HEK293 (cell line): Measurements from ENCODE around the gene PRPH2.

Experiments
- CTCF ChIA-PET: fragments of 350-600 bp; formaldehyde crosslinking; extraction: SDS; loops from one replicate; lab custom pipeline; 2021; ENCODE audit warnings: antibody characterized with exemption; lab: Yijun Ruan, JAX
- POLR2A ChIA-PET: fragments of 300-600 bp; formaldehyde crosslinking; extraction: SDS; loops from one replicate; lab custom pipeline; 2020; ENCODE audit warnings: antibody characterized with exemption, inconsistent platforms; lab: Yijun Ruan, JAX
- H3K27ac ChIP-seq: fragments of 200-500 bp; sonication (Bioruptor generic); 2 replicates; pipeline ENCODE4 v1.5.1; 2014; ENCODE audit warnings: low read depth, low read length, control low read depth, inconsistent platforms; ENCODE audit errors: extremely low read depth
- H3K36me3 ChIP-seq, 2 experiments: fragments of 200-500 bp in 1 of 2; sonication (Bioruptor generic) in 1 of 2; 1 replicate in 1 of 2; 2 replicates in 1 of 2; pipeline ENCODE4 v1.5.1; 2014 to 2017; ENCODE audit warnings: inconsistent platforms in 2 of 2, low read length in 2 of 2; ENCODE audit not compliant: control insufficient read depth in 2 of 2, insufficient read depth in 1 of 2
- H3K4me1 ChIP-seq: fragments of 200-500 bp; sonication (Bioruptor generic); 2 replicates; pipeline ENCODE4 v1.5.1; 2014; ENCODE audit warnings: mild to moderate bottlenecking, low read length, inconsistent platforms; ENCODE audit not compliant: control insufficient read depth, insufficient read depth
- H3K4me3 ChIP-seq: 2 replicates; pipeline ENCODE4 v1.5.1; 2011; ENCODE audit warnings: low read depth, mild to moderate bottlenecking, control low read depth, low read length, moderate library complexity
- H3K9me3 ChIP-seq: fragments of 200-500 bp; sonication (Bioruptor generic); 2 replicates; pipeline ENCODE4 v1.5.1; 2014; ENCODE audit warnings: low read depth, low read length, inconsistent platforms; ENCODE audit not compliant: control insufficient read depth, insufficient read depth
- AEBP2 ChIP-seq: fragments of 450-650 bp; formaldehyde crosslinking; IDR thresholded peaks from 2 replicates; pipeline ENCODE4 v1.5.1; 2016; ENCODE audit warnings: missing biosample characterization, missing genetic modification characterization, borderline replicate concordance
- KLF9 ChIP-seq: fragments of 450-650 bp; formaldehyde crosslinking; IDR thresholded peaks from 2 replicates; pipeline ENCODE4 v1.5.1; 2016; ENCODE audit warnings: missing biosample characterization, missing genetic modification characterization, low read depth
- MYNN ChIP-seq: fragments of 450-650 bp; formaldehyde crosslinking; IDR thresholded peaks from 2 replicates; pipeline ENCODE4 v1.5.1; 2016; ENCODE audit warnings: missing biosample characterization, missing genetic modification characterization, borderline replicate concordance
- REPIN1 ChIP-seq: fragments of 450-650 bp; formaldehyde crosslinking; IDR thresholded peaks from 2 replicates; pipeline ENCODE4 v1.5.1; 2017; ENCODE audit warnings: missing biosample characterization, missing genetic modification characterization, low read depth
- TRIM28 ChIP-seq: IDR thresholded peaks from 2 replicates; pipeline ENCODE4 v1.6.1; 2011; ENCODE audit warnings: low read length, control low read depth, borderline replicate concordance
- WT1 ChIP-seq: fragments of 450-650 bp; formaldehyde crosslinking; IDR thresholded peaks from 2 replicates; pipeline ENCODE4 v1.5.1; 2016; ENCODE audit warnings: missing biosample characterization, missing genetic modification characterization
- YY2 ChIP-seq: fragments of 450-650 bp; formaldehyde crosslinking; IDR thresholded peaks from 2 replicates; pipeline ENCODE4 v1.5.1; 2016; ENCODE audit warnings: missing biosample characterization, missing genetic modification characterization
- ZBTB7A ChIP-seq: fragments of 450-650 bp; formaldehyde crosslinking; IDR thresholded peaks from 2 replicates; pipeline ENCODE4 v1.5.1; 2016; ENCODE audit warnings: low read depth, missing biosample characterization, missing genetic modification characterization
- ZFP3 ChIP-seq: fragments of 450-650 bp; formaldehyde crosslinking; IDR thresholded peaks from 2 replicates; pipeline ENCODE4 v1.5.1; 2016; ENCODE audit warnings: low read depth, missing biosample characterization, missing genetic modification characterization
- ZNF121 ChIP-seq: fragments of 450-650 bp; formaldehyde crosslinking; IDR thresholded peaks from 2 replicates; pipeline ENCODE4 v1.5.1; 2016; ENCODE audit warnings: missing biosample characterization, missing genetic modification characterization
- ZNF16 ChIP-seq: fragments of 450-650 bp; formaldehyde crosslinking; IDR thresholded peaks from 2 replicates; pipeline ENCODE4 v1.5.1; 2016; ENCODE audit warnings: low read depth, missing biosample characterization, missing genetic modification characterization
- ZNF175 ChIP-seq: fragments of 450-650 bp; formaldehyde crosslinking; IDR thresholded peaks from 2 replicates; pipeline ENCODE4 v1.5.1; 2016; ENCODE audit warnings: missing biosample characterization, missing genetic modification characterization
- ZNF239 ChIP-seq: fragments of 450-650 bp; formaldehyde crosslinking; IDR thresholded peaks from 2 replicates; pipeline ENCODE4 v1.5.1; 2016; ENCODE audit warnings: missing biosample characterization, missing genetic modification characterization
- ZNF302 ChIP-seq: fragments of 450-650 bp; formaldehyde crosslinking; IDR thresholded peaks from 2 replicates; pipeline ENCODE4 v1.5.1; 2016; ENCODE audit warnings: missing biosample characterization, missing genetic modification characterization, low read depth
- ZNF350 ChIP-seq: fragments of 450-650 bp; formaldehyde crosslinking; IDR thresholded peaks from 2 replicates; pipeline ENCODE4 v1.5.0; 2017; ENCODE audit warnings: missing biosample characterization, mild to moderate bottlenecking, missing genetic modification characterization
- ZNF404 ChIP-seq: fragments of 450-650 bp; formaldehyde crosslinking; IDR thresholded peaks from 2 replicates; pipeline ENCODE4 v1.5.1; 2017; ENCODE audit warnings: missing biosample characterization, missing genetic modification characterization
- ZNF529 ChIP-seq: fragments of 450-650 bp; formaldehyde crosslinking; IDR thresholded peaks from 2 replicates; pipeline ENCODE4 v1.5.1; 2017; ENCODE audit warnings: missing genetic modification characterization, missing biosample characterization; ENCODE audit not compliant: insufficient replicate concordance
- ZNF548 ChIP-seq: fragments of 450-650 bp; formaldehyde crosslinking; IDR thresholded peaks from 2 replicates; pipeline ENCODE4 v1.5.1; 2016; ENCODE audit warnings: missing biosample characterization, missing genetic modification characterization
- ZNF560 ChIP-seq: fragments of 450-650 bp; formaldehyde crosslinking; IDR thresholded peaks from 2 replicates; pipeline ENCODE4 v1.5.1; 2017; ENCODE audit warnings: missing biosample characterization, missing genetic modification characterization, borderline replicate concordance
- ZNF585B ChIP-seq: fragments of 450-650 bp; formaldehyde crosslinking; IDR thresholded peaks from 2 replicates; pipeline ENCODE4 v1.5.1; 2016; ENCODE audit warnings: missing biosample characterization, missing genetic modification characterization
- ZNF624 ChIP-seq: fragments of 450-650 bp; formaldehyde crosslinking; IDR thresholded peaks from 2 replicates; pipeline ENCODE4 v1.5.1; 2017; ENCODE audit warnings: missing biosample characterization, missing genetic modification characterization
- ZNF639 ChIP-seq: fragments of 450-650 bp; formaldehyde crosslinking; IDR thresholded peaks from 2 replicates; pipeline ENCODE4 v1.5.1; 2016; ENCODE audit warnings: missing biosample characterization, missing genetic modification characterization
- ZNF670 ChIP-seq: fragments of 450-650 bp; formaldehyde crosslinking; IDR thresholded peaks from 2 replicates; pipeline ENCODE4 v1.5.1; 2016; ENCODE audit warnings: missing biosample characterization, missing genetic modification characterization, low read depth
- ZNF692 ChIP-seq: fragments of 450-650 bp; formaldehyde crosslinking; IDR thresholded peaks from 2 replicates; pipeline ENCODE4 v1.5.1; 2016; ENCODE audit warnings: missing biosample characterization, missing genetic modification characterization
- ZNF701 ChIP-seq: fragments of 450-650 bp; formaldehyde crosslinking; IDR thresholded peaks from 2 replicates; pipeline ENCODE4 v1.5.1; 2016; ENCODE audit warnings: missing biosample characterization, missing genetic modification characterization
- ZNF747 ChIP-seq: fragments of 450-650 bp; formaldehyde crosslinking; IDR thresholded peaks from 2 replicates; pipeline ENCODE4 v1.5.1; 2016; ENCODE audit warnings: missing biosample characterization, missing genetic modification characterization
- ZNF76 ChIP-seq: fragments of 450-650 bp; formaldehyde crosslinking; IDR thresholded peaks from 2 replicates; pipeline ENCODE4; 2016; ENCODE audit warnings: low read depth, missing biosample characterization, missing genetic modification characterization, borderline replicate concordance
- ZNF830 ChIP-seq: fragments of 450-650 bp; IDR thresholded peaks from 2 replicates; pipeline ENCODE4 v1.5.0; 2018; ENCODE audit warnings: missing biosample characterization, missing genetic modification characterization, low read depth, mild to moderate bottlenecking, moderate library complexity

Gene PRPH2

GRCh38 chr6:42766163-42766670, 43.8 kb upstream of the PRPH2 start:
- Histone ChIP-seq H3K27ac (no peak overlapping the region), H3K36me3 (no peaks in the 10 kb centered on the region; a peak in 1 of 3 replicates), H3K9me3 (no peaks in the 10 kb centered on the region), H3K4me1 (no peaks in the 10 kb centered on the region; the same call in 1 of the 2 replicates), H3K4me3 (no peak overlapping the region)
- no peak for TF ChIP-seq ZNF560
- no peak for TF ChIP-seq ZNF121 (tag by site-specific recombination)
- no peak for TF ChIP-seq ZNF302 (tag by site-specific recombination)
- no peak for TF ChIP-seq MYNN (tag by site-specific recombination)
- TF ChIP-seq ZNF350: no peak
- TF ChIP-seq ZNF670 (tag by site-specific recombination): no peak
- TF ChIP-seq YY2 (tag by site-specific recombination): no peak
- TF ChIP-seq ZNF76 (tag by site-specific recombination): no peak
- TF ChIP-seq ZNF639 (tag by site-specific recombination): no peak
- ChIA-PET POLR2A (interaction anchor here (0.7 to 1.6 kb wide), 3 partner anchors 13 to 19 kb away, joined by 3 to 6 read pairs (median 3); no protein-coding TSS in a partner anchor), CTCF (interaction anchor here (0.6 kb wide), 2 partner anchors 110 to 579 kb away, joined by 3 read pairs; no protein-coding TSS in a partner anchor)

- ChIA-PET POLR2A (interaction anchor here (0.5 to 1.6 kb wide), 5 partner anchors 14 to 1186 kb away, joined by 3 to 12 read pairs (median 3); no protein-coding TSS in a partner anchor), CTCF (interaction anchor here (0.6 to 1.1 kb wide), 3 partner anchors 20 to 112 kb away, joined by 3 to 5 read pairs (median 3); no protein-coding TSS in a partner anchor)
- Histone ChIP-seq H3K4me1 (no peaks in the 10 kb centered on the region; the same call in 1 of the 2 replicates), H3K9me3 (no peaks in the 10 kb centered on the region), H3K36me3 (no peaks in the 10 kb centered on the region; a peak in 1 of 3 replicates), H3K4me3 (no peak overlapping the region), H3K27ac (no peak overlapping the region)
- no peak for TF ChIP-seq ZNF692 (tag by site-specific recombination)
- TF ChIP-seq ZNF747 (tag by site-specific recombination): no peak
- TF ChIP-seq AEBP2 (tag by site-specific recombination): no peak
- no peak for TF ChIP-seq ZNF404 (tag by site-specific recombination)
- no peak for TF ChIP-seq ZNF701 (tag by site-specific recombination)
- no peak for TF ChIP-seq TRIM28
- no peak for TF ChIP-seq ZNF175 (tag by site-specific recombination)
- no peak for TF ChIP-seq ZFP3
- TF ChIP-seq ZNF830 (tag by site-specific recombination): no peak
- no peak for TF ChIP-seq ZBTB7A (tag by site-specific recombination)
- no peak for TF ChIP-seq ZNF624 (tag by site-specific recombination)
- no peak for TF ChIP-seq ZNF16
- TF ChIP-seq KLF9 (tag by site-specific recombination): no peak
- TF ChIP-seq ZNF239 (tag by site-specific recombination): no peak
- TF ChIP-seq ZNF585B (tag by site-specific recombination): no peak
- no peak for TF ChIP-seq REPIN1
- TF ChIP-seq ZNF529: no peak
- no peak for TF ChIP-seq ZNF548
- TF ChIP-seq WT1 (tag by site-specific recombination): no peak
Measured at GRCh38 chr6:42764911-42765648, 42.7 kb upstream of the PRPH2 start.
